HG03108 (cell line): ENCODE data around the gene ARPC1A.
"Not testable (repeated sequence)": the region's sequence is repeated elsewhere in the genome, so short reads cannot be mapped to it uniquely, and the experiment has no call there.

Source experiments
- ATAC-seq: cut with Tn5 transposase; IDR thresholded peaks from one replicate; pipeline ENCODE4 v1.9.1; 2021; ENCODE audit warnings: moderate library complexity; ENCODE audit not compliant: unreplicated experiment

ARPC1A gene

DNA sequence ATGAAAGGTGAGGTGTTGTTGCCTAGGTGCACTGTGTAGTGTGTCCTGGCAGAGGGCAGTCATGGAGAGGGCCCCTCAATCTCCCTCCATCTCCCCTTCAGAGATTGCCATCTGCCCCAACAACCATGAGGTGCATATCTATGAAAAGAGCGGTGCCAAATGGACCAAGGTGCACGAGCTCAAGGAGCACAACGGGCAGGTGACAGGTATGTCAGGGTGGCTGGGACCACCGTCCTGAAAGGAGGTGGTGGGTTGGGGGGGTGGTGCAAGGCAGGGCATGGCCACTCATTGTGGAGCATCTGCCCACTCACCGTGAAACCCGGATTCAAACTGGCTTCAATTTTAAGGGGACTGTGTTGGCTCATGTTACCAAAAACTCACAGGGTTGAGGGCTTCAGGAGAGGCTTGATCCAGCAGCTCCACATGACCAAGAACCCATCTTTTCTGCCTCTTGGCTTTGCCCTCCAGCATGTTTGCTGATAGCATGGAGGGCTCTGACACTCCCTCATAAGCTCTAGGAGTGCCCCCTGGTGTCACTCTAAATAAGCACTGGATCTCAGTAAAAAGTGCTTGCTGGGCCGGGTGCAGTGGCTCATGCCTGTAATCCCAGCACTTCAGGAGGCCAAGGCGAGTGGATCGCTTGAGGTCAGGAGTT lies 61.0 kb downstream of the ARPC1A start:
- ATAC-seq: no peak

DNA sequence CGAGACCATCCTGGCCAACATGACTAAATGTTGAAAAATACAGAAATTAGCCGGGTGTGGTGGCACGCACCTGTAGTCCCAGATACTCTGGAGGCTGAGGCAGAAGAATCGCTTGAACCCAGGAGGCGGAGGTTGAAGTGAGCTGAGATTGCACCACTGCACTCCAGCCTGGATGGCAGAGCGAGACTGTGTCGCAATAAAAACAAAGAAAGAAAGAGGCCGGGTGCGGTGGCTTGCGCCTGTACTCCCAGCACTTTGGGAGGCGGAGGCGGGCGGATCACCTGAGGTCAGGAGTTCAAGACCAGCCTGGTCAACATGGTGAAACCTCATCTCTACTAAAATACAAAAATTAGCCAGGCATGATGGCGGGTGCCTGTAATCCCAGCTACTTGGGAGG lies 61.5 kb downstream of the ARPC1A start:
- ATAC-seq: not testable (repeated sequence)

GRCh38 chr7:99387912-99388311 lies 62.2 kb downstream of the ARPC1A start:
- ATAC-seq: no peak

- no peak for ATAC-seq
Measured at GRCh38 chr7:99389772-99390171, 64.1 kb downstream of the ARPC1A start.

DNA sequence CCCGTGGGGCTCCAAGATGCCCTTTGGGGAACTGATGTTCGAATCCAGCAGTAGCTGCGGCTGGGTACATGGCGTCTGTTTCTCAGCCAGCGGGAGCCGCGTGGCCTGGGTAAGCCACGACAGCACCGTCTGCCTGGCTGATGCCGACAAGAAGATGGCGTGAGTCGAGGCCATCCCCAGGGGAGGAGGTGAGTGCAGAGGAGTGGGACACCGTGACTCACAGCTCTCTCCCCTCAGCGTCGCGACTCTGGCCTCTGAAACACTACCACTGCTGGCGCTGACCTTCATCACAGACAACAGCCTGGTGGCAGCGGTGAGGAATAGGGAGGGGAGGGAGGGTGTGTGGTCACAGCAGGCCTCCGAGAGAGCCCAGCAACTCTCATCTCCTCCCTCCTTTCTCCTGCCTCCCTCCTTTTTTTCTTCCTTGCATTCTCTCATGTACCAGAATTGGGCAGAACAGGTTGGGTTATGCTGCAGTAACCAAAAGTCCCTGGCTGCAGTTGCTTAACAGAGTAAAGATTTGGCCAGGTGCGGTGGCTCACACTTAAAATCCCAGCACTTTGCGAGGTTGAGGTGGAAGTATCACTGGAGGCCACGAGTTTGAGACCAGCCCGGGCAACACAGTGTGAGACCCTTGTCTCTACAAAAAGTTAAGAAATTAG lies 65.4 kb downstream of the ARPC1A start:
- no peak for ATAC-seq

- no peak for ATAC-seq
Measured at GRCh38 chr7:99392046-99392445, 66.3 kb downstream of the ARPC1A start.

DNA sequence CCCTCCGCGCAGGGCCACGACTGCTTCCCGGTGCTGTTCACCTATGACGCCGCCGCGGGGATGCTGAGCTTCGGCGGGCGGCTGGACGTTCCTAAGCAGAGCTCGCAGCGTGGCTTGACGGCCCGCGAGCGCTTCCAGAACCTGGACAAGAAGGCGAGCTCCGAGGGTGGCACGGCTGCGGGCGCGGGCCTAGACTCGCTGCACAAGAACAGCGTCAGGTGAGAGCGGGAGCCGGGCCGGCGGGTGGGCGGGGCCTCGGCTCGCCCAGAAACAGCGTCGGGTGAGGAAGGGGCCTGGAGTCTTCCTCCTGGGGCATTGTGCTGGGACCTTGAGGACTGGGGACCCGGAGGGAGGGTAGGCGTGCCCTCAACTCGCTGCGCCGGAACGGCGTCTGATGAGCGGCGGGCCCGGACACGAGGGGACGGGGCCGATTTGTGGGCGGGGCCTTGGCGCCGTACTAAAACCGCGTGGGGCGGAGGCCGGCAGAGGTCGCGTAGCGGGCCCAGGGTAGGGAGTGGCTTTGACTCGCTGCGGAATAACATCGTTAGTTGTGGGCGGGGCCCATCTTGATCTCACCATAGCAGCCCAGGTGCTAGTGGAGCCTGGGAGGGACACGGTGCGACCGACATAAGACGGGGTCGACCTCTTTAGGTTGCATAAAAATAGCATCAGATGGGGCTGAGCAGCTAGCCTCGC lies 67.1 kb downstream of the ARPC1A start:
- ATAC-seq: no peak

DNA sequence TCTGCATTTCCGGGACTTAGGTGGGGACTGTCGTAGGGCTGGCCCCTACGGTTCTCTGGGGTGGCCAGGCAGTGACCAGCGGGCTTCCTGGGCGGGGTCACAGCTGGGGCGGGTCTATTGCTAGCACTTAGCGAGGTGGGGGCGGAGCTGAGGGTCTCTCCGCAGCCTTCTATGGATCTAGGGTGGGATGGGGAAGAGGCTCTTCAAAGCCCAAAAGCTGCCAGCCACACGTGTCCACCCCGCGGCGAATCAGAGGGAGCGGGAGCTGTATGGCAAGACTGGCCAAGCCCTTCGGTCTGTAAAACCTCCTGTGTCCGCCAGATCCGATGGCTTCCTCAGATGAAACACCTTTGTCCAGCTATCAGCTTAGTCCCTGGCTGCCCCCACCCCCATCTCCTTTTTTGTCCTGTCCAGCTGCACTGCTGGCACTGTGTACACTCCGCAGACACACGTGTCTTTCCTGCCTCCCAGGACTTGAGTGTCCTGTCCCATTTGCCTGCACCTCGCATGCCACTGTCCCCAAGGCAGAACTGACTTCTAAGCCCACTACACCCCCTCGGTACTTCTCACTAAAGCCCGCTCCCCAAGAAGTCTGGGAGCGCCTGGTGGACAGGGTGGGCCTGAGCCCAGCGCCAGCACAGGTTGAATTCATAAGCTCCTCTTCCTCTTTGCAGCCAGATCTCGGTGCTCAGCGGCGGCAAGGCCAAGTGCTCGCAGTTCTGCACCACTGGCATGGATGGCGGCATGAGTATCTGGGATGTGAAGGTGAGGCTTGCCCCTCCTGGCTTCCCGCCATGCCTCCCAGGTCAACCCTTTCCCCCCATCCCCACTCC lies 67.9 kb downstream of the ARPC1A start:
- no peak for ATAC-seq

- ATAC-seq: no peak
Measured at GRCh38 chr7:99394188-99394502, 68.4 kb downstream of the ARPC1A start.

DNA sequence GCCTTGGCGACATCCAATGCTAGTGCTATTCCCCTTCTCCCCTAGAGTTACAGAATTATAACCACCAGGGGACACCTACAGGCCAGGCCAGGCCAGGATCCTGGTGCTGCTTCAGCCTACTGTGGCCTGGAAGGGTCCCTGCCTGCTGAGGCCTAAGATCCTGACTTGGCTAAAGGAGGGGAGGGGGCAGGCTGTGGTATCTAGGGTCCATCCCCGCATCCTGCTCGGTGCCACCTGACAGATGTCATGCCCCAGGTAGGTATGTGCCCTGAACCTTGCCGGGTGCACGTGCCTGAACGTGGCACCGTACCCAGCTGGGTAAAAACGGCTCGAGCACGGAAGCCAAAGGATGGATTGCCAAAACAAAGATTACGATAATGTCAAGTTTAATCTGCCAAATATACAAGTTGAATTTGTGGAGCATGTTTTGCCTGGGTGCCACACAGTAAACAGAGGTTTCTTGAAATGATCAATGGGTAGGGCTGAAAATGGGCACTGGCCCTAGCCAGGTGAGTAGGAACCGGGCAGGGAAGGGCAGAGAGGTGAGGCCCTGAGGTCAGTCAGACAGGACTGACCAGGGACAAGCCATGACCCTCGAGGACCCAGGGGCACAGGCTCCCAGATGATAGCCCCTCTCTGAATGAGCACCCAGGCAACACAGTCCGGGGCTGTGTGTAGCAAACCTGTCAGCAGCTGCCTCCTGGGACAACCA lies 70.1 kb downstream of the ARPC1A start:
- ATAC-seq: no peak

DNA sequence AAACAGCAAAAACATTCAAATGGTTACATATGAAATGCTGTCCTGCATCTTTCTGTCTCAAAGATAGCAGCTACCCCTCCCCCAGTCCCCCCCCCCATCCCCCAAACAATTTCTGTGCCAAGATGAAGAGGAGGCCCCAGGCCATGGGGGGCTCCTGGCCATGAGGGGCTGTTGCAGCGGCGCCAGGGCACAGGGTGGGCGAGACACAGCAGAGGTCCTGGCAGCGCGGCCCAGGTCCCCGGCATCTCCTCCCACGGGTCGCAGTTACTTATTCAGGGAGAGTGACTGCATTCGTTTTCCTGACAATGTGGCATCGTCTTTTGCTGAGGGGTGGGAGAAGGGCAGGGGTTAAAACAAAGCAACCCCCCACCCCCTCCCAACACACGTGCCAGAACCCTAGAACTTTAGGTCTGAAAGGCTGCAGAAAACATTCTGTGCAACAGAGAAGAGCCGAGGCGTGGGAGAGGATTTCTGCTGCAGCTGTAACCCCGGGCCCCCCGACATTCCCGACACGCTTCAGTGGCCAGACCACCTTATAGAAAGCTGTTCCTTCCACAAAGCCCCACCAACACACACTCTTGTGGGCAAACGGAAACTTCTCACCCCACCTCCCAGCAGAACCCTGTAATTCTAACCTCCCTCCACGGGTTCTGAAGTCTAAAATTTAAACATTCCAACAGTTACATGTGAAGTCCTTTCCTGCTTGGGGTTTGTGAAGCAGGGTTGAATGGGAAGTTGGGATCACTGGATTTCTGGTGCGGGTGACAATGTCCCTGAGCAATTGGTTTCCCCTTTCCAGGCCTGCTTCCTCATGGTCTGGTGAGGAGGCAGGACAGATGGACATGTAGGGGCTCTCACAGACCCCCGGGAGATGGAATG lies 71.0 kb downstream of the ARPC1A start:
- no peak for ATAC-seq

GRCh38 chr7:99397297-99397983 lies 71.7 kb downstream of the ARPC1A start:
- ATAC-seq: no peak

GRCh38 chr7:99398891-99399445 lies 73.3 kb downstream of the ARPC1A start:
- no peak for ATAC-seq

GRCh38 chr7:99399597-99399996 lies 73.9 kb downstream of the ARPC1A start:
- ATAC-seq: no peak

GRCh38 chr7:99402854-99403253 lies 77.2 kb downstream of the ARPC1A start:
- no peak for ATAC-seq

GRCh38 chr7:99403764-99404163 lies 78.1 kb downstream of the ARPC1A start:
- no peak for ATAC-seq

DNA sequence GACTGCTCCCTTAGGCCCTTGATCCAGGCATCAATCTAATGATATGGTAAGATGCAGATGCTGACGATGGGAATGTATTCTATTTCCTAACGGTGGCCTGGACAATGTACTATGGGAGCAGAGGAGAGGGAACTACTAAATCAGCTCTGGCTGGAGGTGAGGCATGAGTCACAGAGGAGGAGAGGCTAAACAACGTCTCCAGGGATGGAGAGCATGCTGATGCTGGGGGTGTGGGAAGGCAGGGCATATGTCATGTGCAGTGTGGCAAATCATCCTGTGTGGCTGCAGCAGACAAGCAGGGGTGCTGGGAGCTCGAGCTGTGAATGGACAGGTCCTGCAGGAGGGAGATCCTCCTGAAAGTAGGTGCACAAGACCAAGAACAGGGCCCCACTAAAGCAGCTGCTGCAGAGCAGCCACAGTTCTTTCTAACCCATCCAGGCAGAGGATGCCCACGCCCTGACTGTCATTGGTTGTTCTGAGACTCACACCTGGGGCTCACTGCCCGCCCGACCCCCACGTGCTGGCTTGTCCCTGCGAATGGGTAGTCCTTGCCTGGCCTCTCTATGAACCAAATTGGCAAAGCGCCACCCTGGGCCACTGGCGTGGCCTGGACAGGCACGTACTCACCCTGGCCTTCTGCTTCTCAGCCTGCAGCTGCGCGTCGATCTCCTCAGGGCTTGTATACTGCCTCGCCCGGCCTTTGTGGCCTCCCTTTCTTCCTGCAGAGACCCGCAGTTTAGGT lies 78.7 kb downstream of the ARPC1A start:
- no peak for ATAC-seq

DNA sequence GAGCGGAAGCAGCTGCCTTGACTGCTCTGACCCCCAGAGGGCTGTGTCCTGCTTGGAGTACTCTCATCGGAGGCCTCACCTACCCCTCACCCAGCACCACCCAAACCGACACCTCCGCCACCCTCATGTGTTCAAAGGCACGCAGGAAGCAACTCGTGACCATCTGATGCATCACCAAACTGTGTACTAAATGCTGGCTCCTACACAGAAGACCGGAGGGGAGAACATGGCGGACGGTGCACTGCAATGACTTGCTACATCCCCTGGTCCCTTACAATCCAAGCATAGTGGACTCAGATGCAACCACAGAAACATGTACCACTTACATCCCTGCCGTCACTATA lies 79.3 kb downstream of the ARPC1A start:
- ATAC-seq: no peak
